ENCODE data around the gene RLN1.

GRCh38 chr9:5286262-5286661, 53.4 kb downstream of the RLN1 start:
- TF ChIP-seq CTCF (conservative IDR thresholded peaks at IDR 0.05; ENCODE audit: low read length) (no peak), EZH2phosphoT487 (IDR thresholded peaks at IDR 0.05; ENCODE audit: borderline replicate concordance, low read depth, low read length) (no peak)
